Right renal pelvis (tissue), 4 donors: ENCODE measurements around the gene SANBR. TPM values are rescaled to one million over a fixed set of nuclear protein-coding genes. Genes with fewer than 3 reads are reported as not detected.

Experiments
- DNase-seq, 4 donors: peaks; one replicate each; pipeline ENCODE4 v3.0.0-alpha.2; 2013; ENCODE audit warnings: low read depth in 4 of 4, low spot score in 3 of 4, missing footprints in 1 of 4
- polyA plus RNA-seq, 4 donors: library from polyadenylated mRNA; unstranded; fragments of 120-200 nt; gene quantifications; one replicate each; pipeline ENCODE4 v1.2.1, GENCODE V29; 2013; ENCODE audit not compliant: insufficient read length in 4 of 4

The SANBR gene
- polyA plus RNA-seq, 4 donors = 11.4 to 15.7 (median 13.6) TPM

- no peak for DNase-seq
Observed at GRCh38 chr2:61085883-61086282, 20.2 kb downstream of the SANBR start.

GRCh38 chr2:61089797-61090196 lies 24.1 kb downstream of the SANBR start:
- DNase-seq = no peak

GRCh38 chr2:61090386-61090921 lies 24.8 kb downstream of the SANBR start:
- no peak for DNase-seq

GRCh38 chr2:61091485-61091884 lies 25.8 kb downstream of the SANBR start:
- DNase-seq = no peak

- no peak for DNase-seq
Observed at GRCh38 chr2:61096438-61096837, 30.8 kb downstream of the SANBR start.

- no peak for DNase-seq
Observed at GRCh38 chr2:61100801-61101200, 35.1 kb downstream of the SANBR start.

GRCh38 chr2:61109291-61109690 lies 43.6 kb downstream of the SANBR start:
- DNase-seq = no peak

- no peak for DNase-seq
Observed at GRCh38 chr2:61111708-61112107, 46.0 kb downstream of the SANBR start.

- no peak for DNase-seq
Observed at GRCh38 chr2:61114147-61114546, 48.5 kb downstream of the SANBR start.

Other genes with a start within 250 kb of the SANBR start
- 1 to 10 TPM; 7.4 to 8.4 (median 7.7) TPM for gene REL, start 184.3 kb upstream of the SANBR start, polyA plus RNA-seq
- gene PEX13, start 48.2 kb upstream of the SANBR start, polyA plus RNA-seq = 10 to 100 TPM; 28.8 to 34.1 (median 29.6) TPM
- gene PUS10, start 47.6 kb upstream of the SANBR start, polyA plus RNA-seq = 10 to 100 TPM; 10.4 to 13.2 (median 12.3) TPM
- gene C2orf74, start 96.3 kb downstream of the SANBR start, polyA plus RNA-seq = 10 to 100 TPM; 34.1 to 46.9 (median 43.3) TPM